HS-5 (cell line): Measurements from ENCODE around the gene SPTAN1.

Experiments used
- DNase-seq: peaks from one replicate; pipeline ENCODE4 v3.0.0-alpha.2; 2012; ENCODE audit warnings: low read depth

SPTAN1 gene

DNA sequence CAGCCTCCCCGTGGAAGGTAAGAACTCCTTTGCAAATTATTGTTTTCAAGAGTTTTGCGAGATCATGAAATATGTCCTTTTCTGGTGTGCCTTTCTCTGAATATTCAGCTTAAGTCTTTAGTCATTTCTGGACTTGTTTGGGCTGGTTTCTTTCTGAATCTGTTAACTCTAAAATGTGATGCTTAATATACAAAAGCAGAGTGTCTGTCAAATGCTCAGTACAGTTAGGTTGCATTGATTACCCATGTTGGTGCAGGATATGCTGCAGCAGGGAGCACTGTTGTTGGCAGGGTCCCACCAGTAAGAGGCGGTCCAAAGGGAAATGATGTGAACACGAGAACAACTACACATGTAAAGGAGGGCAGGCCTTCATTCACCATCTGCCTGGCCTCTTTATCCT lies 47.7 kb downstream of the SPTAN1 start:
- no peak for DNase-seq

DNA sequence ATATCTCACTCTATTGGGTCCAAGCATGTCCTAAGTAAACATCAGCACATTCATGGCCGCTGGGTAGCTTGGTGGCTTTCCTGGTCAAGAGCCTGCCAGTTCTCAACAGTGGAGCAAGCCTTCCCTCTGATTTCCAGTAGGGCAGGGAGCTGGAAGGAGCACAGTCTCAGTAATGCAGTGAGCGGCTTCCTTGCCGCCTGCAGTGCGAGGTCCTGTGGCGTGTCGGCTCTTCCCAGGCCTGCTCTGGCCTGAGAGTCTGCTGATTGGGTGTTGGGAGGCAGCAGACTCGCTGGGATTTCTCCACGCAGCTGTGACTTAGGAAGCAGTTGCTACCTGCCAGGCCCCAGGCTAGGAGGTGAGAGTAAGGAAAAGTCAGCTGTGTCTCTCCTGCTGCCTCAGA lies 51.3 kb downstream of the SPTAN1 start:
- no peak for DNase-seq

DNA sequence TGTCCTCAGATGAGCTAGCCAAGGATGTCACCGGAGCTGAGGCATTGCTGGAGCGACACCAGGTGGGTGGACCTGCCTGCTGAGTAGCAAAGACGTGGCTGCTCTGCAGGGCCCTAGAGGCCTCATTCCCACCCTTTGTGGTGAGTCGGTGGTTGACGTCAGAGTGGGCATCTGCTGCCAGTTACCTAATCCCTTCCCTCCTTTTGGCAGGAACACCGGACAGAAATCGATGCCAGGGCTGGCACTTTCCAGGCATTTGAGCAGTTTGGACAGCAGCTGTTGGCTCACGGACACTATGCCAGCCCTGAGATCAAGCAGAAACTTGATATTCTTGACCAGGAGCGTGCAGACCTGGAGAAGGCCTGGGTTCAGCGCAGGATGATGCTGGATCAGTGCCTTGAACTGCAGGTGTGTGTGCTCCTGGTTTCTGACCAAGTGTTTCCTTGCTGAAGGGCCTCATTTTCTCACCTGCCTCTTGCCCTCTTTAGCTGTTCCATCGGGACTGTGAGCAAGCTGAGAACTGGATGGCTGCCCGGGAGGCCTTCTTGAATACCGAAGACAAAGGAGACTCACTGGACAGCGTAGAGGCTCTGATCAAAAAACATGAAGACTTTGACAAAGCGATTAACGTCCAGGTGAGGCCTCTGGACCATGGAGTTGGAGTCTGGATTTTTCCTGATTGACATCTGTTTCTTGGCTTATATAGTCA lies 55.4 kb downstream of the SPTAN1 start:
- DNase-seq = no peak

DNA sequence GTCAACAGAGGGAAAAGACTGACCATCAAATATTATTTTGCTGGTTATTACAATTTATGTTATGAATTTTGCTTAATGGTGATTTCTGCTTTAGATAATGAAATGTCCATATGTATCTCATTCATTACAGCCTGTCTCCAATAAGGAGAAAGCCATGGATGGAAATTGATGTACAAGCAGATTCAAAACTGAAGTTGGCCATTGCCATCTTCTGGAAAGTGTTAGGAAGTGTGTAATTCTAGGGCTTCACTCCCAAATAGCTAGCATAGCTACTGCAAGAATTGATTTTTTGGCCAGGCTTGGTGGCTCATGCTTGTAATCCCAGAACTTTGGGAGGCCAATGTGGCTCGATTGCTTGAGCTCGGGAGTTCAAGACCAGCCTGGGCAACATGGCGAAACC lies 58.5 kb downstream of the SPTAN1 start:
- DNase-seq = no peak

DNA sequence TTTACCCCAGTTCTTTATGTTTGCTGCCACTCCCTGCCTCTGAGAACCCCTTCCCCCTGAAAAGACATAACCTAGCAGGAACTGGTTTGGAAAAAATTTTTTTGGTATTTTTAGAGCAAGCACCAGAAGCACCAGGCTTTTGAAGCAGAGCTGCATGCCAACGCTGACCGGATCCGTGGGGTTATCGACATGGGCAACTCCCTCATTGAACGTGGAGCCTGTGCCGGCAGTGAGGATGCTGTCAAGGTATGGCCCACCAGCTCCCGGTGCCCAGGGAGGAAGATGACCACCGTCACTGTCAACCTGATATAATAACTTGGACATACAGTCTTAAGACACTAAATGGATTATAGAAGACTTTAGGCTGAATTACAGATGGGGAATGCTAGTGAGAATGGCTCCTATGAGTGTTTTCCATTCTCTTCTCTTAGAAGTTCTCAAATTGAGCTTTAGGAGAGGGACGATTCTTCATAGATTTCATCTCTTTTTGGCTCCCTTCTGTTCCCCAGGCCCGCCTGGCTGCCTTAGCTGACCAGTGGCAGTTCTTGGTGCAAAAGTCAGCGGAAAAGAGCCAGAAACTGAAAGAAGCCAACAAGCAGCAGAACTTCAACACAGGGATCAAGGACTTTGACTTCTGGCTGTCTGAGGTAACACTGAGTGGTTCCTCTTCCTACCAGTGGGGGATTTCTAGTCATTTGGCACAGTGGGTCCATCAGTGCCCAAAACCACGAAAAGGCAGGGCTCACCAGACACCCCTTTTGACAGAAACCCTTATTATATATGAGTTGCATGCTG lies 59.4 kb downstream of the SPTAN1 start:
- no peak for DNase-seq

DNA sequence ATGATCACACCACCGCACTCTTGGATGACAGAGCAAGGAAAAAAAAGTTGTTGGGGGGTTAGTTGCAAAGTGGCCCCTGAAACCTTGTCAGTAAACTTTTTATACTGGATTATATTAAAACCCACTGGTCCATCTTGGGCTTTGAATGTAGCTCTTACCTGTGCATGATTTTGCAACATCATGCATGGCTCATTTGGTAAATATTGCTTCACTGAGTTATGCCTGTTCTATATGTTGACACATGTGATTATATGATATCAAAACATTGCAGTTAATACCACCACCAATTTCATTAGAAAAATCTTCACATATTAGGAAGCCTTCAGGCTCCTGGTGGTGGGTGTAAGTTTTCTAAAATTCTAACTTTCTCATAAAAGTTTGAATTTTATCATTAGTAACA lies 62.3 kb downstream of the SPTAN1 start:
- no peak for DNase-seq

DNA sequence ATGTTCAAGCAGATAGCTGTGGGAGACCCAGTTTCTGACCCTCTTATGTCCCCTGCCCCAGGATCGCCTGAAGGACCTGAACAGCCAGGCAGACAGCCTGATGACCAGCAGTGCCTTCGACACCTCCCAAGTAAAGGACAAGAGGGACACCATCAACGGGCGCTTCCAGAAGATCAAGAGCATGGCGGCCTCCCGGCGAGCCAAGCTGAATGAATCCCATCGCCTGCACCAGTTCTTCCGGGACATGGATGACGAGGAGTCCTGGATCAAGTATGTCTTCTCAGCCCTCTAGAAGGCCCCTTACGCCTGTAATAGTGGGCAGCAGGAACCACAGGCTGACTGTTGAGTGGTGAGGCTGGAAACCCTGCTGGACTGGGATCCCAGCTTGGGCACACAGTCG lies 63.2 kb downstream of the SPTAN1 start:
- no peak for DNase-seq

DNA sequence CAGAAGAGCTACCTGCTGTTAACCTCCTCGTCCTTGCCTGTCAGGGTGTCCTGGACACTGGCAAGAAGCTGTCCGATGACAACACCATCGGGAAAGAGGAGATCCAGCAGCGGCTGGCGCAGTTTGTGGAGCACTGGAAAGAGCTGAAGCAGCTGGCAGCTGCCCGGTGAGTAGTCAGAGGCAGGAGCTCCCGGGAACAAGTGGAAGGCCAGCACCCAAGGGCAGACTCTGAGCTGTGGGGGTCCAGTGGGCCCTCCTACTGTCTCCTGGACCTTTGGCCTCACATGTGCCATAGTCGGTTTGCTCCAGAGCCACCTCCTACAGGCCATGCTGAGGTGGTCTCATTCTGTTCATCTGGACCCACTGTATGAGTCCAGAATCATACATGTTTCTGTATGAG lies 65.6 kb downstream of the SPTAN1 start:
- no peak for DNase-seq

DNA sequence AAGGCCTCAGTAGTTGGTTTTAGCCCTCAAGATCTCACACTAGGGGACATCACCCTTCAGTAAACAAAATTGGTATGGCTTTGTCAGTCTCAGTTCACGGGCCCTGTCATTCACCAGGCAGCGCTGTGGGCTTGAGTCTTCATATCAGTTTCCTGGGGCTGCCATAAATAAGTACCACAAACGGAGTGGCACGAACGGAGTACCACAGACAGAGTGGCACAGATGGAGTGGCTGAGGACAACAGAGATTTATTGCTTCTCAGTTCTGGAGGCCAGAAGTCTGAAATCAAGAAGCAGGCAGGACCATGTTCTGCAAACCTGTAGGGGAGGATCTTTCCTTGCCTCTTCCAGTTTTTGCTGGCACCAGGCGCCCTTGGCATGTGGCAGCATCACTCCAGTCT lies 66.7 kb downstream of the SPTAN1 start:
- no peak for DNase-seq

DNA sequence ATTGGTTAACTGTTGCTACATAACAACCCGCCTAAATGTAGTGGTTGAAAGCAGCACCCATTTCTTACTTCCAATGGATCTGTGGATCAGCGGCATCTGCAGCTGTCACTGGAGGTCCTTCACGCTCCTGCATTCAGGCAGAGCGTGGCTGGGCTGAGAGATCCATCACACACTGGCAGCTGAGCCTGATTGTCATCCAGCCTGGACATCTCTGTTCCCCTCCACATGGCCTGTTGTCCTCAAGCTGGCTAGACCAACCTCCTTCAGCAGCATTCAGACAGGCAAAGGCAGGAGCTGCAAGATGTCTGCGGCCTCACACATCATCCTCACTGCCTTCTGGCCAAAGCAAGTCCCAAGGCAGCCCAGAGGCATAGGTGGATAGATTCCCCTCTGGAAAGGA lies 67.4 kb downstream of the SPTAN1 start:
- DNase-seq = no peak

DNA sequence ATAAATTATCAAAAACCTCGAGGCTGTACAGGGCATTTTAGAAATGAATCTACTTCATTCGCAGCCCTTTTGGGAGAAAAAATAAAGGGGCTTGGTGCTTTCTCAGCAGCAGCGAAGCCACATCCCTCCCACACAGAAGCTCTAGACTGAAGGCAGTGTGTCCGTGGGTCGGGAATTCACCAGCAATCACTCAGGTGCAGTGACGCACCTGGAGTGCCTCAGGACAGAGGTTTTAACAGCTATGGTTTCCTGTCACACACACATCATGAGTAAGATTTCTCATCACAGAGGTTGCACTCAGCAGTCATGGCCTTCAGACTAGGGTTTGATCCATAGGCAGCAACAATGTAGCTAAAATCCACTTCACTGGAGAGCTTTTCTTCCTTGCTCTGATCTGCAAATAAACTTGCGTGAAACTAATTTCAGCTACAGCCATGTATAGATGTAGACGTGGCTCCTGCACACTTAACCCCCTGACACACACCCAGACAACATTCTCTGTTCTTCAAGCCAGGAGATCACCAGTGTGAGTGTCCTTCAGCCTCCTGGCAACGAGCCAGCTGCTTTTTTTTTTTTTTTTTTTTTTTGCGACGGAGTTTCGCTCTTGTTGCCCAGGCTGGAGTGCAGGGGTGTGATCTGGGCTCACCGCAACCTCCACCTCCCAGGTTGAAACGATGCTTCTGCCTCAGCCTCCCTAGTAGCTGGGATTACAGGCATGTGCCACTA lies 69.5 kb downstream of the SPTAN1 start:
- DNase-seq = no peak

DNA sequence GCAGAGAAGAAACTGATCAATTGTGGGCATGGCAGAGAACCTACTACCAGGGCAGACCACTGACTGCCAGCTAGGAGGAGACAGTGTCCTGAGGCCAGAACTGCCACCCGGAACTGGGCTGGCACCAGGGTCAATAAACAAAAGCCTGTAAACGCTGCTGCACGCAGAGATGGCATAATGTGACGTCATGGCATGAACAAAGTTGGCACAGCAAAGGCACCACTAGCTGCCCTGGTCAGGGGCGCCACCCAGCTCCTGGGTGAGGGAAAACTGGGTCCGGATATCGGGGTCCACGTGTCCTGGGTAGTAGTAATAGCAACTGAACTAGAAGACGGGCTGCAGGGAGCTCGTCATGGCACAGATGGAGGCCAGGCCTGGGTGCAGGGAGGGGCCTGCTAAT lies 72.2 kb downstream of the SPTAN1 start:
- no peak for DNase-seq

DNA sequence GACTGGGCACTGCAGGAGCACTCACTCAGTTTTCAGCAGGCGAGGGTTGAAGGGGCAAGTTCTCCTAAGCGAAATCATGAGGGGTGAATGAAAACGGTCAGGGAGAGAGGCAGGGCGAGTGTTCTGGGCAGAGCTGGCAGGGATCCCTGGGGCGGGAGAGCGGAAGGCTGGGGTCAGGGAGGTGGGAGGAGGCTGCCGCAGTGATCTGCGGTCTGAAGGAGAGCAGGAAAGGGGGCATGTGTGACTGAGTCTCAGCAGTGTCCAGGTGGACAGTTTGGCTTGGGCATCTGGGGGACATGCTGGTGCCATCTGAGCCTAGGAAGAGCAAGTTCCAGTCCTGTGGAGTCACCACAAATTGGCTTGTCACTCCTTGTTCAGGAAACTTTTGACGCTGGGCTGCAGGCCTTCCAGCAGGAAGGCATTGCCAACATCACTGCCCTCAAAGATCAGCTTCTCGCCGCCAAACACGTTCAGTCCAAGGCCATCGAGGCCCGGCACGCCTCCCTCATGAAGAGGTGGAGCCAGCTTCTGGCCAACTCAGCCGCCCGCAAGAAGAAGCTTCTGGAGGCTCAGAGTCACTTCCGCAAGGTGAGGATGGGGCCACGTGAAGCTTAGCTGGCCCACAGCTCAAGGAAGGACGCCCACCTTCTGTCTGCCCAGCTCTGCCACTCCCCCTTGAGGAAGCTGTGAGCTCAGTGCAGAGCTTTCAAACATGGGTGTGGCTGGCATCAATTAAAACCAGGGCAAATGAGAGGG lies 73.2 kb downstream of the SPTAN1 start:
- DNase-seq = no peak

DNA sequence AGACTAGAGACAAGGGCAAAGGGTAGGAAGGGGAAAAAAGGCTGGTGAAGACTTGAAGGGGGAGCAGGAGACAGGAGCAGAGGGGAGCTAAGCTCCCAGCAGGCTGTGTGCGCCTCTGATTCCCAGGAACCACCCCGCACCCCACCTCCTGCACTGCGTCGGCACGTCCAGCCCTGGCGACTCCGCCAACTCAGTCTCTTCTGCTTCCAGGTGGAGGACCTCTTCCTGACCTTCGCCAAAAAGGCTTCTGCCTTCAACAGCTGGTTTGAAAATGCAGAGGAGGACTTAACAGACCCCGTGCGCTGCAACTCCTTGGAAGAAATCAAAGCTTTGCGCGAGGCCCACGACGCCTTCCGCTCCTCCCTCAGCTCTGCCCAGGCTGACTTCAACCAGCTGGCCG lies 73.8 kb downstream of the SPTAN1 start:
- no peak for DNase-seq

DNA sequence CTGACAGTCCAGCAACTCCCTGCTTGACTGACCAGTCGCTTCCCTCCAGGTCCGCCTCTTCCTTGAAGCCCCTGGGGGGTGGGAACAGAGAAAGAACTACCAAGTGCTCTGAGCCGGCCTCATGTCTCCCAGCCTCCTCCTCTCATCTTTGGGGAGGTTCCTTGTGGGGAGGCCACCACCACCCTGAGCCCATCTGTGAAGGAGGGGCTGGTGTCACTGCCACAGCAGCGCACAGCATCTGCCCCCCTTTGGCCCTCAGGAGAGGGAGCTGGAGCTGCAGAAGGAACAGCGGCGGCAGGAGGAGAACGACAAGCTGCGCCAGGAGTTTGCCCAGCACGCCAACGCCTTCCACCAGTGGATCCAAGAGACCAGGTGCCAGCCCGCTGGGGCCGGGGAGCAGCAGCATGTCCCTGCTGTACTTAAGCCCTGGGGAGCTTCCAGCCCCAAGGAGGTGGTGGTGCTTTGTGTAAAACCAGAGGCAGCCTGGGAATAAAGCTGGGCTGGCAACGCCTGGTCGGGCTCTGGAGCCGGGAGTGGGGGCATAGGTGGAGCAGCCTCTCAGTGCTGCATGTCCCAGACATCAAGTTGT lies 74.8 kb downstream of the SPTAN1 start:
- DNase-seq = no peak

DNA sequence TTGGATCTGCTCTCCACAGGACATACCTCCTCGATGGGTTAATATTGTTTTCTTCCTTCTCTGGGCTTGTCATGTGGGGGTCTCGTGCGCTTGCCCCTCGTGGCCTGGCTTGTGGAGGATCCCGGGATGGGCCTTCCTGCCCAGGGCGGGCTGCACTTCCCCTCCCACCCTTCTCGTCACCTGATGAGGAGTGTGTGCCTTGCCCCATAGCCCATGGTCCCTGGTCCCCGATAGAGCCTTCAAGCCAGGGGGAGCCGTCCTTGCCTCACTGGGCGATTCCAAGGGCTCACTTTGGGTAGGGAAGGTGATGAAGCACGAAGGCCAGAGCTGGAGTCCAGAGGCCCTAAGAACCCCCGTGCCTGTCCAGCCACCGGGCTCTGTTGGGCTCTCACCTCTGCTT lies 75.5 kb downstream of the SPTAN1 start:
- DNase-seq = no peak

DNA sequence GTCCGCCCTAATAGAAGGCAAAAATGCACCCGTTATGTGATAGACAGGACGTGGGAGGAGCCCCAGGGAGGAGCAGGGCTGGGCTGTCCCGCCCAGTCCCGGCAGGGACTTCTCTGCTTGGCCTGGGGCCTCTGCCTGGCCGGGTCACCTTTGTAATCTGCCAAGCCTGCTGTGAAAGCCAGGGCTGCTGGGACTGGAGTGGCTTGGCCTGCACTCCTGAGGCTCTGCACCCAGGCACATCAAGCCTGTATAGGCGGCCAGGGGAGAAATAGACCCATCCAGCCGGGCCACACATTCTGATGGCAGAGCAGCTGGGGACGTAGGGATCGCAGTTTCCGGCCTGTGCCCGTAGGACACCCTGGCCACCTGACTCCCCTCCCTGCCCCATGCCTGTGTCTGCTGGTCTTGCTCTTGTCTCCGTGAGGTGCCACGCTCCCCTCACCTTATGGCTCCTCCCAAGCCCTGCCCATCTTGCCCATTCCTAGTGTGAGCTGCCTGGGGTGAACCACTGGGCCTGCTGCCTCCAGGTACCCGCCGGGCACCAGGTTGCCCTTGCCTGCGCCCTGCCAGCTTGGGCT lies 76.2 kb downstream of the SPTAN1 start:
- DNase-seq = no peak

DNA sequence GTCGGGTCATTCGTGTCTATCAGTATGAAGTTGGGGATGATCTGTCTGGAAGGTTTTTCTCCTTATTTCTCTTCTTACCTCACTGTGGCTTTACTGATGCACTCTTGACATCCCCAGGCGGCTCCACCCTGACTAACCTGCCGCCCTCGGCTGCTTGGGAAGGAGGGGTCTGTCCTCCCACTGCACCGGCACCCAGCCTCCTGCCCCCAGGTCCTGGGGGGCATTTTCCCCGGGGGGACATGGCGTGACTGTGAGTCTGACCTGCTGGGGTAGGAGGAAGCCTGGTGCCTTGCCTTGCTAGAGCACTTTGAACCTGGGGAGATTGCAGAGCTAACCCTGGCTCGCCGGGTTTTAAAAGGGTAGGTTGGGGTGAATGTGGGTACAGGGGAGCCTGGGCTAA lies 76.7 kb downstream of the SPTAN1 start:
- DNase-seq = no peak

DNA sequence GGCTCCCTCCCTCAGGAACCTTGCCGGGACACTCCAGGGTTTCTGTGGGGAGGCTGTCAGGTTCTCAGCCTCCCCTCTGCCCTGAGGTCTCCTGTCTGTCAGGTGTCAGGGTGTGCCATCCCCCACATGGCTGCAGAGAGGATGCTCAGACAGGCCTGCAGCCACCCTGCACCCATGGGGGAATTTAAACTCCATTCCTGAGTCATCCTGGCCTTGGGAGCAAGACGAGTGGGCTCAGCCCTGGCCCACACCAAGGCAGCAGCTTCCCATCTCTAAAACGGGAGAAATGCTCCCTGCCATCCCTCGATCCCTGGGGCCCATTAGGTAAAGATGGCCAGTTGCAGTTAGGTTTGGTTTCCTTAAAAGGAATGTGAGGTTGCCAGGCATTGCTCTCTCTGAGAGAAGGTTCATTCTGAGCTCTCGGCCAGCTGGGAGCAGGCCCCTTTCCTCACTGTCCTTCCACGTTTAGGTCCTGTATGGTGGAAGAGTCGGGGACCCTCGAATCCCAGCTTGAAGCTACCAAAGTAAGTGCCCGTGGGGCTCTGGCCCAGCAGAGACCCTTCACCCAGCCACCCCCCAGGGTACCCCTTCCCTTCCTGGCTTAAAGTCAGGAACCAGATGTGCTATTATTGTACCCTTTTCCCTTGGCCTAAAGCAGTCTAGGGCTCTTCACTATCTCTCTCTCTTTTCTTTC lies 77.6 kb downstream of the SPTAN1 start:
- no peak for DNase-seq

DNA sequence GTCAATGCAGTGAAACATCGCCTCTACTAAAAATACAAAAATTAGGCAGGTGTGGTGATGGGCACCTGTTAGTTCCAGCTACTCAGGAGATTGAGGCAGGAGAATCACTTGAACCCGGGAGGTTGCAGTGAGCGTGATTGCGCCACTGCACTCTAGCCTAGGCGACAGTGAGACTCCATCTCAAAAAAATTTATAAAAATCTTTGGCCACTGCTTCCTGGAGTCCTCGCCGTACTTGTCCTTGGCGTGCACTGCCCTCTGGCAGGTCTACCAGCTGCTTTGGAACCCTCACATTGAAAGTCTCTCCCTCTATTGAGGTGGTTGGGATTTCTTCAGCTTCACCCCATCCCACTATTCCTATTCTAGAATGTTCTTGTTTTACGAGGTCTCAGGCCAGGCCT lies 79.2 kb downstream of the SPTAN1 start:
- DNase-seq = no peak

DNA sequence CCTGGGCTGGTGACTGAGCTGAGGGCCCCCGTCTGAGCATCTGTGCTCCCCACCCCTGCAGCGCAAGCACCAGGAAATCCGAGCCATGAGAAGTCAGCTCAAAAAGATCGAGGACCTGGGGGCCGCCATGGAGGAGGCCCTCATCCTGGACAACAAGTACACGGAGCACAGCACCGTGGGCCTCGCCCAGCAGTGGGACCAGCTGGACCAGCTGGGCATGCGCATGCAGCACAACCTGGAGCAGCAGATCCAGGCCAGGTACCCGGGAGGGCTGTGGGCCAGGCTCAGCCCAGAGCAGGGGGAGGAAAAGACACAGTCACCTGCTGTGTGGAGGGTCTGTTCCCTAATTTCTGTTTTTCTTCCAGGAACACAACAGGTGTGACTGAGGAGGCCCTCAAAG lies 79.7 kb downstream of the SPTAN1 start:
- DNase-seq = no peak
